Panc1 (cell line): ENCODE measurements around the gene ASH1L. TPM values are rescaled to one million over a fixed set of nuclear protein-coding genes. Genes with fewer than 3 reads are reported as not detected.
A peak's percentile ranks its signal among the peaks of the same experiment; 100 is the strongest.

Experiments used
- ATAC-seq: fragments of 200-7000 bp; cut with Tn5 transposase; 2 replicates; pipeline ENCODE4 v1.9.1; 2020; ENCODE audit warnings: mild to moderate bottlenecking, moderate library complexity
- BruUV-seq: library from RNA; stranded (reverse); fragments of 400-500 nt; replicated peaks from 2 replicates; lab custom pipeline; 2021; lab: Mats Ljungman, UMichigan
- CTCF ChIA-PET: fragments of 300-600 bp; sonication (Branson Sonifier 250); formaldehyde crosslinking; loops from one replicate; lab custom pipeline; 2022; ENCODE audit warnings: antibody characterized with exemption; lab: Charles Lee
- POLR2A ChIA-PET: fragments of 300-600 bp; sonication (Branson Sonifier 250); formaldehyde crosslinking; loops from one replicate; lab custom pipeline; 2022; ENCODE audit warnings: antibody characterized with exemption; lab: Charles Lee
- DNase-seq: peaks from one replicate; pipeline ENCODE4 v3.0.0-alpha.2; 2010; ENCODE audit warnings: low read depth, low spot score
- H3K27ac ChIP-seq: 2 replicates; pipeline ENCODE4 v1.5.1; 2011; ENCODE audit warnings: mild to moderate bottlenecking, low read length, inconsistent platforms
- H3K27me3 ChIP-seq: fragments of 200-500 bp; sonication (Bioruptor generic); 2 replicates; pipeline ENCODE4 v1.6.0; 2014; ENCODE audit warnings: low read length, inconsistent platforms; ENCODE audit not compliant: control insufficient read depth, insufficient read depth
- H3K36me3 ChIP-seq: fragments of 200-500 bp; sonication (Bioruptor generic); 2 replicates; pipeline ENCODE4 v1.5.1; 2014; ENCODE audit warnings: inconsistent platforms, mild to moderate bottlenecking, low read length, moderate library complexity; ENCODE audit not compliant: control insufficient read depth, insufficient read depth
- H3K4me1 ChIP-seq: 2 replicates; pipeline ENCODE4 v1.5.1; 2011; ENCODE audit warnings: inconsistent platforms, mild to moderate bottlenecking, low read length, moderate library complexity; ENCODE audit not compliant: control insufficient read depth, insufficient read depth
- H3K4me3 ChIP-seq, 2 experiments: 2 replicates each; pipeline ENCODE4 v1.5.1; 2011 to 2012; ENCODE audit warnings: low read depth in 2 of 2, low read length in 2 of 2, mild to moderate bottlenecking in 2 of 2, inconsistent platforms in 1 of 2, moderate library complexity in 1 of 2
- H3K9me3 ChIP-seq: fragments of 200-500 bp; sonication (Bioruptor generic); 2 replicates; pipeline ENCODE4 v1.5.1; 2014; ENCODE audit warnings: low read depth, mild to moderate bottlenecking, inconsistent platforms, low read length, moderate library complexity; ENCODE audit not compliant: control insufficient read depth, insufficient read depth
- POLR2AphosphoS5 ChIP-seq: IDR thresholded peaks from 2 replicates; pipeline ENCODE4 v1.6.1; 2012; ENCODE audit warnings: mild to moderate bottlenecking, low read depth, low read length, moderate library complexity
- REST ChIP-seq, 2 experiments: IDR thresholded peaks; 2 replicates each; pipeline ENCODE4 v1.6.1; 2011 to 2012; ENCODE audit warnings: low read depth in 2 of 2, control low read depth in 1 of 2, low read length in 1 of 2, mild to moderate bottlenecking in 1 of 2, moderate library complexity in 1 of 2; ENCODE audit not compliant: insufficient read depth in 1 of 2
- SIN3A ChIP-seq: IDR thresholded peaks from 2 replicates; pipeline ENCODE4 v1.6.1; 2012; ENCODE audit warnings: low read depth, mild to moderate bottlenecking, low read length, moderate library complexity, borderline replicate concordance; ENCODE audit not compliant: insufficient read depth
- TCF7L2 ChIP-seq: IDR thresholded peaks from 2 replicates; pipeline ENCODE4 v1.6.1; 2011; ENCODE audit warnings: mild to moderate bottlenecking, low read depth, low read length, inconsistent platforms
- in situ Hi-C: cut with HindIII; loops from 2 replicates; pipeline ENCODE4 v1.10.0; 2016; ENCODE audit warnings: low sequenced_read_pairs, low pct_unique_long_range_greater_than_20kb
- intact Hi-C: fragments of 100-400 bp; cut with micrococcal nuclease; formaldehyde crosslinking; loops from one replicate; pipeline ENCODE4 v1.10.0; 2022; ENCODE audit not compliant: unreplicated experiment
- total RNA-seq: library from RNA; stranded (reverse); gene quantifications from one replicate; pipeline ENCODE4 v1.2.1, GENCODE V29; 2021; ENCODE audit not compliant: unreplicated experiment
- TF ChIP-seq, protein P1 (sequence below): fragments of 450-650 bp; IDR thresholded peaks from 2 replicates; pipeline ENCODE4 v1.5.1; 2017; ENCODE audit warnings: mild to moderate bottlenecking

Gene ASH1L
- total RNA-seq, 1 experiment from 2014 or later, result 40.9 TPM

DNA sequence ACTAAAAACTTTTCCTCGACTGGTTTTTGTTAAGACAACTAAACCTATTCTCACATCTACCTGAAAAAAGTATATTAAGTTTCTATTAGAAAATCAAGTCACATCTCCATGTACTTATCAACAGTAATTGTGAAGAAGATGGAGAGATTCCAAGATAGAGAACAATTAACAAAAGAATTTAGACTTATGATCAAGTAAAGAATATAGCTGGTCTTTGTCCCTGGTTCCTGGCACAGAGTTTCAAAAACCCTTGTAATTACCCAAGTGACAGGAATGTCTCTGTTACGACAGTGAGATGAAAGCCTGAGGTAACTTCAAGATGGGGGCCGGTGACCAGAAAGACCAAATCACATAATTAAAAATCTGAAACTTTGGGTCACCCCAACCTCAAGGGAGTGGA, 91.6 kb downstream of the ASH1L start:
- POLR2A ChIA-PET, result no interaction called here
- intact Hi-C loops (no loop called here), in situ Hi-C loops (no loop called here)
- Histone ChIP-seq H3K9me3 (no peaks in the 10 kb centered on the region; the same call in 1 of the 2 replicates), H3K27me3 (no peaks in the 10 kb centered on the region), H3K4me1 (no peaks in the 10 kb centered on the region; the same call in 1 of the 2 replicates), H3K36me3 (no peaks in the 10 kb centered on the region), H3K27ac (no peak overlapping the region), H3K4me3 (no peak overlapping the region)
- DNase-seq (no peak), ATAC-seq (no peak)
- no TSS peak for BruUV-seq
- CTCF ChIA-PET, result no interaction called here
- TF ChIP-seq TCF7L2 (no peak), SIN3A (no peak), REST (IDR thresholded peaks at IDR 0.05; ENCODE audit: insufficient read depth in 1 of 2, low read depth in 2 of 2, low read length in 1 of 2) (no peak), POLR2AphosphoS5 (no peak)
- TF ChIP-seq, protein P1, sequence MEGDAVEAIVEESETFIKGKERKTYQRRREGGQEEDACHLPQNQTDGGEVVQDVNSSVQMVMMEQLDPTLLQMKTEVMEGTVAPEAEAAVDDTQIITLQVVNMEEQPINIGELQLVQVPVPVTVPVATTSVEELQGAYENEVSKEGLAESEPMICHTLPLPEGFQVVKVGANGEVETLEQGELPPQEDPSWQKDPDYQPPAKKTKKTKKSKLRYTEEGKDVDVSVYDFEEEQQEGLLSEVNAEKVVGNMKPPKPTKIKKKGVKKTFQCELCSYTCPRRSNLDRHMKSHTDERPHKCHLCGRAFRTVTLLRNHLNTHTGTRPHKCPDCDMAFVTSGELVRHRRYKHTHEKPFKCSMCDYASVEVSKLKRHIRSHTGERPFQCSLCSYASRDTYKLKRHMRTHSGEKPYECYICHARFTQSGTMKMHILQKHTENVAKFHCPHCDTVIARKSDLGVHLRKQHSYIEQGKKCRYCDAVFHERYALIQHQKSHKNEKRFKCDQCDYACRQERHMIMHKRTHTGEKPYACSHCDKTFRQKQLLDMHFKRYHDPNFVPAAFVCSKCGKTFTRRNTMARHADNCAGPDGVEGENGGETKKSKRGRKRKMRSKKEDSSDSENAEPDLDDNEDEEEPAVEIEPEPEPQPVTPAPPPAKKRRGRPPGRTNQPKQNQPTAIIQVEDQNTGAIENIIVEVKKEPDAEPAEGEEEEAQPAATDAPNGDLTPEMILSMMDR, result no peak

- ATAC-seq (no peak), DNase-seq (peak; percentile 4)
- peaks cover 3% of the 10 kb centered on the region; the same call in 1 of the 2 replicates for H3K4me1 ChIP-seq
- in situ Hi-C loops, result no loop called here
- H3K36me3 ChIP-seq, result peaks cover 4% of the 10 kb centered on the region; the same call in 1 of the 2 replicates
- H3K9me3 ChIP-seq, result no peaks in the 10 kb centered on the region
- intact Hi-C loops, result no loop called here
- TF ChIP-seq SIN3A, result no peak
- TF ChIP-seq, protein P1, result no peak
- H3K4me3 ChIP-seq, result no peak overlapping the region
- H3K27ac ChIP-seq, result no peak overlapping the region
- BruUV-seq, result no TSS peak
- ChIA-PET CTCF (no interaction called here), POLR2A (no interaction called here)
- H3K27me3 ChIP-seq, result no peaks in the 10 kb centered on the region
Measured at GRCh38 chr1:155466996-155467395, 95.6 kb downstream of the ASH1L start.
